Thoracic aorta (tissue), 2 donors: ENCODE results near the gene TSEN54. TPM values are rescaled to one million over a fixed set of nuclear protein-coding genes. Genes with fewer than 3 reads are reported as not detected.

Experiments used
- ATAC-seq: fragments of 150-250 bp; one replicate; pipeline ENCODE4 v1.8.0; 2017; ENCODE audit warnings: low read depth; ENCODE audit not compliant: insufficient number of reproducible peaks, low FRiP score
- DNase-seq: peaks from one replicate; pipeline ENCODE4 v3.0.0-alpha.2; 2020; ENCODE audit warnings: low spot score
- H3K27ac ChIP-seq, 2 donors: fragments of 200-600 bp; sonication (generic); 1 replicate in 1 of 2; 2 replicates in 1 of 2; pipeline ENCODE4 v1.5.1; 2016; ENCODE audit warnings: mild to moderate bottlenecking in 2 of 2, moderate library complexity in 2 of 2
- H3K27me3 ChIP-seq: fragments of 200-600 bp; sonication (generic); replicated peaks from 2 replicates; pipeline ENCODE4 v1.6.0; 2016; ENCODE audit warnings: mild to moderate bottlenecking; ENCODE audit not compliant: insufficient read depth
- H3K36me3 ChIP-seq: fragments of 200-600 bp; sonication (generic); one replicate; pipeline ENCODE4 v1.5.1; 2016
- H3K4me1 ChIP-seq, 2 donors: fragments of 200-600 bp; sonication (generic); 1 replicate in 1 of 2; 2 replicates in 1 of 2; pipeline versions ENCODE4 v1.5.1 to v1.6.0; 2016; ENCODE audit warnings: low read depth in 2 of 2, mild to moderate bottlenecking in 1 of 2; ENCODE audit not compliant: control insufficient read depth in 1 of 2
- H3K4me3 ChIP-seq: fragments of 200-600 bp; sonication (generic); 2 replicates; pipeline ENCODE4 v1.5.1; 2016; ENCODE audit warnings: mild to moderate bottlenecking
- H3K9me3 ChIP-seq: fragments of 200-600 bp; sonication (generic); 2 replicates; pipeline ENCODE4 v1.5.1; 2016
- CTCF ChIP-seq: fragments of 200-600 bp; sonication (generic); IDR thresholded peaks from one replicate; pipeline ENCODE4 v1.5.1; 2019; ENCODE audit warnings: antibody characterized with exemption
- total RNA-seq, 2 donors: library from RNA; depleted of rRNA; stranded (reverse); fragments of >200 nt; gene quantifications; one replicate each; pipeline versions ENCODE4 v1.1.0 to v1.2.3, GENCODE V29; 2016

TSEN54 gene
- total RNA-seq, 2 donors from 2014 or later, result 17.1 to 48.6 TPM

- peaks cover 9% of the 10 kb centered on the region for H3K36me3 ChIP-seq
- H3K4me3 ChIP-seq, result no peak overlapping the region
- no peak overlapping the region for H3K27ac ChIP-seq
- H3K4me1 ChIP-seq, result peaks cover 20 to 44% of the 10 kb centered on the region in 2 donors
- H3K9me3 ChIP-seq, result no peaks in the 10 kb centered on the region
- H3K27me3 ChIP-seq, result no peaks in the 10 kb centered on the region
- no peak for ATAC-seq
- no peak for TF ChIP-seq CTCF
- no peak for DNase-seq
These were observed 43.1 kb upstream of the TSEN54 start for GRCh38 chr17:75473246-75473645.

- ATAC-seq, result no peak
- H3K27ac ChIP-seq, result peak overlapping the region; percentile 72 to 83
- no peak for TF ChIP-seq CTCF
These were observed 41.6 kb upstream of the TSEN54 start for GRCh38 chr17:75474736-75475135.

GRCh38 chr17:75475144-75475835 lies 41.0 kb upstream of the TSEN54 start:
- no peaks in the 10 kb centered on the region for H3K9me3 ChIP-seq
- H3K4me3 ChIP-seq, result peak overlapping the region; percentile 40
- no peak for TF ChIP-seq CTCF
- DNase-seq (no peak), ATAC-seq (no peak)
- no peaks in the 10 kb centered on the region for H3K27me3 ChIP-seq
- H3K27ac ChIP-seq, result peak overlapping the region; percentile 72 to 83
- H3K36me3 ChIP-seq, result peaks cover 9% of the 10 kb centered on the region
- peaks cover 20 to 32% of the 10 kb centered on the region in 2 donors for H3K4me1 ChIP-seq

More at GRCh38 chr17:75474736-75475135, 41.6 kb upstream of the TSEN54 start:
- H3K4me3 ChIP-seq, result no peak overlapping the region
- DNase-seq, result no peak
- peaks cover 9% of the 10 kb centered on the region for H3K36me3 ChIP-seq
- no peaks in the 10 kb centered on the region for H3K27me3 ChIP-seq
- no peaks in the 10 kb centered on the region for H3K9me3 ChIP-seq
- peaks cover 20 to 32% of the 10 kb centered on the region in 2 donors for H3K4me1 ChIP-seq

- peak overlapping the region; percentile 40 for H3K4me3 ChIP-seq
- peaks cover 9% of the 10 kb centered on the region for H3K36me3 ChIP-seq
- ATAC-seq, result peak; percentile 17
- H3K9me3 ChIP-seq, result no peaks in the 10 kb centered on the region
- no peaks in the 10 kb centered on the region for H3K27me3 ChIP-seq
- TF ChIP-seq CTCF, result no peak
- peaks cover 20 to 32% of the 10 kb centered on the region in 2 donors for H3K4me1 ChIP-seq
- peak overlapping the region; percentile 72 to 83 for H3K27ac ChIP-seq
- DNase-seq, result no peak
These were observed 40.5 kb upstream of the TSEN54 start for GRCh38 chr17:75475851-75476250.

GRCh38 chr17:75476271-75476671 lies 40.1 kb upstream of the TSEN54 start:
- H3K4me3 ChIP-seq, result peak overlapping the region; percentile 40
- peaks cover 9% of the 10 kb centered on the region for H3K36me3 ChIP-seq
- no peak for TF ChIP-seq CTCF
- H3K27ac ChIP-seq, result peak overlapping the region; percentile 72 to 83
- ATAC-seq (peak; percentile 36), DNase-seq (no peak)
- H3K4me1 ChIP-seq, result peaks cover 20 to 32% of the 10 kb centered on the region in 2 donors
- no peaks in the 10 kb centered on the region for H3K27me3 ChIP-seq
- no peaks in the 10 kb centered on the region for H3K9me3 ChIP-seq
